PC-3 (cell line): ENCODE data around the gene FBXW7. TPM values are rescaled to one million over a fixed set of nuclear protein-coding genes. Genes with fewer than 3 reads are reported as not detected.

ENCODE experiments used
- ATAC-seq: fragments of 200-7000 bp; cut with Tn5 transposase; 2 replicates; pipeline ENCODE4 v1.9.1; 2020; ENCODE audit warnings: mild to moderate bottlenecking, moderate library complexity
- BruUV-seq: library from RNA; stranded (reverse); fragments of 400-500 nt; replicated peaks from 2 replicates; lab custom pipeline; 2021; lab: Mats Ljungman, UMichigan
- CTCF ChIA-PET: fragments of 300-600 bp; sonication (Branson Sonifier 250); formaldehyde crosslinking; loops from one replicate; lab custom pipeline; 2022; ENCODE audit warnings: antibody characterized with exemption; lab: Charles Lee
- POLR2A ChIA-PET: fragments of 300-600 bp; sonication (Branson Sonifier 250); formaldehyde crosslinking; loops from one replicate; lab custom pipeline; 2022; ENCODE audit warnings: antibody characterized with exemption; ENCODE audit not compliant: unreplicated experiment; lab: Charles Lee
- DNase-seq: peaks from one replicate; pipeline ENCODE4 v3.0.0-alpha.2; 2015
- H2AFZ ChIP-seq: fragments of 300-600 bp; sonication (generic); 2 replicates; pipeline ENCODE4 v1.6.0; 2016; ENCODE audit warnings: antibody characterized with exemption, low read length
- H3F3A ChIP-seq: fragments of 300-600 bp; sonication (generic); one replicate; pipeline ENCODE4 v1.6.0; 2017; ENCODE audit warnings: antibody characterized with exemption, low read length, control low read depth, mild to moderate bottlenecking; ENCODE audit not compliant: unreplicated experiment
- H3K27ac ChIP-seq: fragments of 300-600 bp; sonication (generic); 2 replicates; pipeline ENCODE4 v1.5.1; 2016; ENCODE audit warnings: mild to moderate bottlenecking, low read length
- H3K27me3 ChIP-seq: fragments of 300-600 bp; sonication (generic); 2 replicates; pipeline ENCODE4 v1.6.1; 2016; ENCODE audit warnings: low read length, mixed read lengths
- H3K36me3 ChIP-seq: fragments of 300-600 bp; sonication (generic); 2 replicates; pipeline ENCODE4 v1.6.1; 2016; ENCODE audit warnings: low read depth, mixed run types, low read length, mixed read lengths
- H3K4me1 ChIP-seq: fragments of 300-600 bp; sonication (generic); 2 replicates; pipeline ENCODE4 v1.5.1; 2016; ENCODE audit warnings: low read length; ENCODE audit not compliant: insufficient read depth
- H3K4me2 ChIP-seq: fragments of 300-600 bp; sonication (generic); 2 replicates; pipeline ENCODE4 v1.6.0; 2016; ENCODE audit warnings: low read length
- H3K4me3 ChIP-seq: fragments of 300-600 bp; sonication (generic); 2 replicates; pipeline ENCODE4 v1.5.1; 2016; ENCODE audit warnings: mild to moderate bottlenecking, low read length, mixed read lengths
- H3K79me2 ChIP-seq: fragments of 300-600 bp; sonication (generic); 2 replicates; pipeline ENCODE4 v1.6.1; 2017; ENCODE audit warnings: low read length, mixed read lengths
- H3K9ac ChIP-seq: fragments of 300-600 bp; sonication (generic); 2 replicates; pipeline ENCODE4 v1.6.0; 2016; ENCODE audit warnings: mild to moderate bottlenecking, low read length
- H3K9me2 ChIP-seq: fragments of 300-600 bp; sonication (generic); replicated peaks from 2 replicates; pipeline ENCODE4 v1.6.1; 2016; ENCODE audit warnings: mixed run types, low read length, mixed read lengths
- H3K9me3 ChIP-seq: fragments of 300-600 bp; sonication (generic); 2 replicates; pipeline ENCODE4 v1.6.1; 2016; ENCODE audit warnings: low read length, mixed read lengths
- H4K20me1 ChIP-seq: fragments of 300-600 bp; sonication (generic); 2 replicates; pipeline ENCODE4 v1.6.1; 2016; ENCODE audit warnings: low read length, mixed read lengths
- CTCF ChIP-seq: fragments of 300-600 bp; sonication (generic); conservative IDR thresholded peaks from 2 replicates; pipeline ENCODE4 v1.5.1; 2017; ENCODE audit warnings: antibody characterized with exemption, low read depth, mild to moderate bottlenecking, low read length
- EZH2 ChIP-seq: fragments of 300-600 bp; sonication (generic); IDR thresholded peaks from one replicate; pipeline ENCODE4 v1.6.1; 2017; ENCODE audit warnings: antibody characterized with exemption, mild to moderate bottlenecking, low read length; ENCODE audit not compliant: unreplicated experiment
- EZH2phosphoT487 ChIP-seq: fragments of 300-600 bp; sonication (generic); IDR thresholded peaks from 2 replicates; pipeline ENCODE4 v1.6.1; 2018; ENCODE audit warnings: mild to moderate bottlenecking, antibody characterized with exemption, low read length, borderline replicate concordance
- intact Hi-C: fragments of 100-400 bp; cut with micrococcal nuclease; formaldehyde crosslinking; loops from 2 replicates; pipeline ENCODE4 v1.9.0; 2023
- total RNA-seq: library from RNA; depleted of rRNA; stranded (reverse); fragments of >200 nt; gene quantifications from 2 replicates; pipeline ENCODE4 v1.2.3, GENCODE V29; 2014

The FBXW7 gene
- total RNA-seq, 1 experiment from 2014 or later: 24.3 TPM

- POLR2A ChIA-PET: no interaction called here
- CTCF ChIA-PET: no interaction called here
- no peaks in the 10 kb centered on the region for H3K9me3 ChIP-seq
- TF ChIP-seq EZH2phosphoT487 (no peak), EZH2 (no peak), CTCF (no peak)
- no peak overlapping the region for H3K4me3 ChIP-seq
- peaks cover 5% of the 10 kb centered on the region; the same call in 1 of the 2 replicates for H3K79me2 ChIP-seq
- H4K20me1 ChIP-seq: no peaks in the 10 kb centered on the region
- H3K9ac ChIP-seq: no peak overlapping the region
- H3K27ac ChIP-seq: no peak overlapping the region
- H3K4me1 ChIP-seq: peaks cover 20% of the 10 kb centered on the region
- no peak for ATAC-seq
- no peaks in the 10 kb centered on the region; the same call in 1 of the 2 replicates for H3K36me3 ChIP-seq
- intact Hi-C loops: no loop called here
- DNase-seq: no peak
- BruUV-seq: no TSS peak
- H3K27me3 ChIP-seq: no peaks in the 10 kb centered on the region
- no peaks in the 10 kb centered on the region for H3K9me2 ChIP-seq
- no peak overlapping the region for H2AFZ ChIP-seq
- H3F3A ChIP-seq: no peaks in the 10 kb centered on the region
- H3K4me2 ChIP-seq: no peak overlapping the region
These were observed 171.5 kb downstream of the FBXW7 start for GRCh38 chr4:152364383-152364782.

GRCh38 chr4:152363904-152364303, 172.0 kb downstream of the FBXW7 start:
- no peak for ATAC-seq
- Histone ChIP-seq H3F3A (no peaks in the 10 kb centered on the region), H3K9ac (no peak overlapping the region), H3K27ac (0 out of 2 replicates have a peak overlapping the region, but pooled peaks have one; percentile 13), H3K4me1 (peaks cover 20% of the 10 kb centered on the region), H4K20me1 (no peaks in the 10 kb centered on the region), H3K4me3 (no peak overlapping the region), H3K27me3 (no peaks in the 10 kb centered on the region), H2AFZ (no peak overlapping the region), H3K9me3 (no peaks in the 10 kb centered on the region), H3K4me2 (no peak overlapping the region), H3K9me2 (no peaks in the 10 kb centered on the region), H3K36me3 (no peaks in the 10 kb centered on the region; the same call in 1 of the 2 replicates), H3K79me2 (peaks cover 5% of the 10 kb centered on the region; the same call in 1 of the 2 replicates)
- no peak for DNase-seq
- ChIA-PET POLR2A (no interaction called here), CTCF (no interaction called here)
- intact Hi-C loops: no loop called here
- TF ChIP-seq CTCF (no peak), EZH2phosphoT487 (no peak), EZH2 (no peak)
- BruUV-seq: no TSS peak

GRCh38 chr4:152363086-152363485, 172.8 kb downstream of the FBXW7 start:
- no peaks in the 10 kb centered on the region for H3K27me3 ChIP-seq
- intact Hi-C loops: no loop called here
- H3K4me1 ChIP-seq: peaks cover 20% of the 10 kb centered on the region
- H3K27ac ChIP-seq: peak overlapping the region; percentile 13; the same call in 1 of the 2 replicates
- H3K9me3 ChIP-seq: no peaks in the 10 kb centered on the region
- no peak overlapping the region for H3K9ac ChIP-seq
- H3K4me3 ChIP-seq: no peak overlapping the region
- H3K79me2 ChIP-seq: peaks cover 5% of the 10 kb centered on the region; the same call in 1 of the 2 replicates
- H3F3A ChIP-seq: no peaks in the 10 kb centered on the region
- POLR2A ChIA-PET: no interaction called here
- CTCF ChIA-PET: no interaction called here
- DNase-seq (peak; percentile 37), ATAC-seq (peak; percentile 38; the same call in 1 of the 2 replicates)
- BruUV-seq: no TSS peak
- H3K36me3 ChIP-seq: no peaks in the 10 kb centered on the region; the same call in 1 of the 2 replicates
- H3K4me2 ChIP-seq: 0 out of 2 replicates have a peak overlapping the region, but pooled peaks have one; percentile 1
- no peaks in the 10 kb centered on the region for H4K20me1 ChIP-seq
- no peak overlapping the region for H2AFZ ChIP-seq
- TF ChIP-seq EZH2 (no peak), CTCF (no peak), EZH2phosphoT487 (no peak)
- no peaks in the 10 kb centered on the region for H3K9me2 ChIP-seq
